Fibroblast of skin of left biceps (primary cell): ENCODE data around the gene TEPSIN.

ENCODE experiments used
- DNase-seq, 2 experiments: peaks; one replicate each; pipeline ENCODE4 v3.0.0-alpha.2; 2013; ENCODE audit warnings: low read depth in 2 of 2

The TEPSIN gene

DNA sequence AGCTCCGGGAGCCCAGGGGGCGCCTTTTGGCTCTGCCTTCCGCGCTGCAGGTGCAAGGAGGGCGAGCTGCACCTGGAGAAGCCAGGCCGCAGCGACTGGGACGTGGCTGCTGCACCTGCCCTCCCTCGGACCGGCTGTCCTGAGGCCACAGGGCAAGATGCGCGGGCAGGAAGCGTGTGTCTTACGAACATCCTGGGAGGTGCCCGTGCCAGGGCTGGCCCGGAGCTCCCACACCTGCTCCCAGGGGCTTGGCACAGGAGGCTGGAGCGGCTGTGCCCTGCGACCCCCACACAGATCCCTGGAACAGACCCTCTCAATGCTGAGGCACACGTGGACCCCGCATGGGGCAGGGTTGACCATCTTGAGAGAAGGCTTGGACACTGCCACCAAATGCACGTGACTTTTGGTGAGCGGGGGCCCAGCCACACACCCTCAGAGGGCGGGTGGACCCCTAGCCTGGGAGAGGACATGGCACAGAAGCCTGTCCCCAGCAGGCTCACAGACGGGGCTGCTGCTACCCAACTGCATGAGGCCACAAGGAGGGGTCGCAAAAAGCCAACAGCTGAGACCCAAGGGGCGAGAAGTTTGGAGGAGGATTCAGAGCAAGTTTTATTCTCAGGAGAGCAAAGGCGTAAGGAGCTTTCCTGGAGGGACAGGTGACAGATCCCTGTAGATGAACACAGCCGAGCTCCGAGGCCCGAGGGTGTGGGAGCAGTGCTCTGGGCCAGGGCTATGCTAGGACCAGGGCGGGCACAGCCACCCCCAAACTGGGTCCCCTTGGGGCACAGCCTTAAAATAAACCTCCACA is 11.6 kb upstream of the TEPSIN start:
- no peak for DNase-seq

DNA sequence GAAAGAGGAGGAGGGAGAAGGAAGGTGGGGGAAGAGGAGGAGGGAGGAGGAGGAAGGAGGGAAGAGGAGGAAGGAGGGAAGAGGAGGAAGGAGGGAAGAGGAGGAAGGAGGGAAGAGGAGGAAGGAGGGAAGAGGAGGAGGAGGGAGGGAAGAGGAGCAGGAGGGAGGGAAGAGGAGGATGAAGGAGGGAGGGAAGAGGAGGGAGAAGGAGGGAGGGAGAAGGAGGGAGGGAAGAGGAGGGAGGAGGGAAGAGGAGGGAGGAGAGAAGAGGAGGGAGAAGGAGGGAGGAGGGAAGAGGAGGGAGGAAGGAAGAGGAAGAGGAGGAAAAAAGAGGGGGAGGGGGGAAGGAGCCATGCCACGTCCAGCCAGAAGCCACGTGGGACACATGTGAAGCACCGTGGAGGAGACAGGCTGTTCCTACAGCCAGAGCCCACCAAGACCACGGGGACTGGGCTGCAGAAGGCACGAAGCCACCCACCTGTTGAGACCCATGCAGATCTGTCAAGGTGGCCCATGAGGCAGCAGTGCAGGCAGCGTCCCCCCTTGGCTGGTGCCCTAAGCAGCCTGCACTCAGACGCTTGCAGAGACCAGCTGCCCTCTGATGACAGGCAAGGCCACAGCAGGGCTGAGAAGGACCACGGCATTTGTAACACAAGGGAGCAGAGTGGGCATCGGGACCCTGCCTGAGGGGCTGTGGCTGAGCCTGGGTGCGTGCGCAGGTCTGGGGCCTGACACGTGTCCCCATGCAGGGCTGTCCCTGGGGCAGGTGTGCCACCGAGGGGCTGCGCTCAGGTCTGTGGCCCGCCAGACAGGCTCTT is 10.6 kb upstream of the TEPSIN start:
- DNase-seq = no peak

DNA sequence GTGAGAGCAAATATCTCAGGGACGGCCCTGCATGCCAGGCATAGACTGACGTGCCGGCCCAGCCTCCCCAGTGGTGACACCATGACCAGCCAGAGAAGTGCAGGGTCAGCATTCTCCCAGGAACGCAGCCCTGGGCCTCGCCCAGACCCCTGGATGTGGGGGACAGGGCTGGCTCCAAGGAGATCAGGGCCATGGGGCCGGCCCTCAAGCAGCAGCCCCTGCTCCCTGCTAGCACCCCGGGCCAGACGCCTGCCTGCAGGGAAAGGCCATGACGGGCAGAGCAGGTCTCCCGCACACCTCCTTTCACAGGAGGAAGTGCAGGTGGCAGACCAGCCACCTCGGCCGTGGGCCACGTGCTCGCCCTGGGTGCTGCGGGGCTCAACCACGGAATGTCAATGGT is 9.8 kb upstream of the TEPSIN start:
- DNase-seq = no peak

DNA sequence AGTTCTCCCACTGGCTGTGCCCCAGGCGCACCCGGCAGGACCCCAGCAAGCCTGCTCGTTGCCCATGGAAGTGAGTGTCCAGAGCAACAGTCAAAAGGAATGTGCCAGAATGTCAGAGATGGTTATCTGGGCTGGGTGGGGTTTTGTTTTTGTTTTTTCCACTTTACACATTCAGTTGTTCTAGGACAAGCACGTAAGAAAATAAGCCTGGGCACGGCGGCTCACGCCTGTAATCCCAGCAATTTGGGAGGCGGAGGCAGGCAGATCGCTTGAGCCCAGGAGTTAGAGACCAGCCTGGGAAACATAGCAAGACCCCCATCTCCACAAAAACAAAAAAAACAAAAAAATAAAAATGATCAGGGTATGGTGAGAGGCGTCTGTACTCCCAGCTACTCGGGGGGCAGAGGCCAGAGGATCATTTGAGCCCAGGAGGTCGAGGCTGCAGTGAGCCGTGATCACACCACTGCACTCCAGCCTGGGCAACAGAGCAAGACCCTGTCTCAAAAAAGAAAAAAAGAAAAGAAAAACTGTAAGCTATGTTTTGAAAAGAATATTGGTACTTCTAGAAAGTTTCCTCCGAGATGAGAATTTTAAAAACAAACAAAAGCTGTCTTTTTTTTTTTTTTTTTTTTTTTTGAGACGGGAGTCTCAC is 8.6 kb upstream of the TEPSIN start:
- no peak for DNase-seq

DNA sequence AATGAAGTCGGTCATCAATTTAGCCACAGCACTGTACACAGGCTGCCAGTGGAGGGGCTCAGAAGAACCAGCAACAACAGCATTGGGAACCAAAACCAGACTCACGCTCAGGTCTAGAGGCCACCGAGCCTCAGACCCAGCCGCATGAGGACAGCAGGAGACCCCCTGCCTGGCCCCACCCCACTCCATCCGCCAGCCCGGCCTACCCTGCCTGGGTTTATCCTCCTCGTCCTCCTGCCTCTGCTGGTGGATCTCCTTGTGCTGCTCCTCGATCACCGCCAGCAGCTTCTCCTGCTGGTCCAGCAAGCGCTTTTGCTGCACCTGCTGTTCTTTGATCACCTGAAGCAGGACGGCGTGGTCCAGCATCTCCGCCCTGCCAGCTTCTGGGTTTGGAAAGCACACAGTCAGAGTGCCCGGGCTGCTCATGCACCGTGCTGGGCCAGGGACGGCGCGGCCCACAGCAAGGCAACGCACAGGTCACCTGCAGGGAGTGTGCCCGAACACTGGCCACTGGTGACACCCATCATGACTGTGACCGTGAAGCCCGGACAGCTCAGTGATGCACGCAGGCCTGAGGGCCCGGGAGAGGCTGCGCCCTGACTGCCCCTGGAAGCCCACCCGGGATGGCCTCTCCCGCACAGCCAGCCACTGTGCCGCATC is 8.0 kb upstream of the TEPSIN start:
- DNase-seq = no peak

DNA sequence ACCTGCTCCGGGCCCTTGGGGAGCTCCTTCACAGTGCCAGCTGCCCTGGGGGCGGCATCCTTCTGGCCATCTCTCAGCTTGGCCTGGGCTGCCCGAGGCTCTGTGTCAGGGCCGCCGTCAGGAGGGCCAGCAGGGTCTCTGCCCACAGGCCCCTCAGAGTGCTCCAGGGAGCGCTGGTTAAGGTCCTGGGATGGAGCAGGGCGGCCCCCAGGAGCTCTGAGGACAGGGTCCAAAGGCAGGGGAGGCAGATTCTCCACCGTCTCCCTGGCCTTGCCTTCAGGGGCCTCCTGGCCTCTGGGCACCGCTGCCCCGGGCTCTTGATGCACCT is 7.5 kb upstream of the TEPSIN start:
- no peak for DNase-seq

DNA sequence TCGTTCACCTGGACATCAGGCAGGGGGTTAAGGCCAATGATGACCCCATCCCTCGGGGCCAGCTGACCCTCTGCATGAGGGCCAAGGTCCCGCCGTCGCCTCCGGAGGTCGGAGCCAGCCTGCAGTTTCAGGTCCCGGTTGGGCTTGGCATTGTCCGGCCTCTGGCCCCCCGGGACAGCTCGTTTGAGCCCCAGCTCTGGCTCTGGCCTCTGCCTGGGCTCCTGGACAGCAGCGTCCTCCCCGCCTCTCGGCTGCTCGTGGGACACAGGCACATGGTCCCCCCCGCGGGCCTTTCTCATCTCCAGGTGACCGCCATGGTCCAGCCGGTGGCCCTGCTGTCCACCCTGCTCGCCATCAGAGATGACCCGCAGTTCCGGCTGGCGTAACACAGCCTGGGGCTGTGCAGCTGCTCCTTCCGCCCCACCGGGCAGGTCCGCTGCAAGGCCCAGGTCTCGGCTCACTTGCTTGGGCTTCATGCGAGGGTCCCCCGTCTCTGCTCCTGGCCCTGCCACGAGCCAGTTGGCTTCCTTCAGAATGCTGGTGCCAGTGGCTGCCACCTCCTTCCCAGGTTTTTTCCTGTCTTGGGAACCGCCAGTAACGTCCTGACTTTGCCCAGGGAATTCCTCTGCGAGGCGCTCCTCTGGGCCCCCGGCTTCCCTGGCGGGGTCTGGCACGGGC is 6.9 kb upstream of the TEPSIN start:
- no peak for DNase-seq

DNA sequence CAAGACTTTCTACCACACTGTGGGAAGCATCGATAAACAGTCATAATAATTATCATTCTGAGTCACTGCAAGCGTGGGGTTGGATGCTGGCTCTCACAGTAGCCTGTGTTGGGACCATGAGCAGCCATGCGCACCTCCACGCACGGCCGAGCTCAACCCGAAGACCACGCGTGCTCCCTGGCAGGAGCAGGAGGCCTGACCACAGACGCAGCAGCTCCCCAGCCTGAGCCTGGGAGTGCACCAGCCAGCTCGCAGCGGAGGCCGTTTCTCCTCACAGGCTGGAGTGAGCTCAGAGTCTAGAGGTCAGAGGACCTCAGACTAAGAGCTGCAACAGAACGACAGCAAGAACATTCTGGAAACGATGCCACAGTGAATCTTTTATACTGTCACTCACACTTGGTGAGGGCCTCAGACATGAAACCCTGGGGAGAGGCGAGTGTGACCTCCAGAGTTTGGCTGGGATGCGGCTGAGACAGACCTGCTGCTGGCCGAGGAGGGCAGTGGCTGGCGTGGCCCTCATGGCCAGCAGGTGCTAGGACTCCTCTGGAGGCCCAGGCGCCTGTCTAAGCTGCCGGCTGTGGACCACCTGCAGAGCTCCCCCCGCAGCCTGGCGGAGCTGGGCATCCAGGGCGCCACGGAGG is 6.3 kb upstream of the TEPSIN start:
- no peak for DNase-seq

DNA sequence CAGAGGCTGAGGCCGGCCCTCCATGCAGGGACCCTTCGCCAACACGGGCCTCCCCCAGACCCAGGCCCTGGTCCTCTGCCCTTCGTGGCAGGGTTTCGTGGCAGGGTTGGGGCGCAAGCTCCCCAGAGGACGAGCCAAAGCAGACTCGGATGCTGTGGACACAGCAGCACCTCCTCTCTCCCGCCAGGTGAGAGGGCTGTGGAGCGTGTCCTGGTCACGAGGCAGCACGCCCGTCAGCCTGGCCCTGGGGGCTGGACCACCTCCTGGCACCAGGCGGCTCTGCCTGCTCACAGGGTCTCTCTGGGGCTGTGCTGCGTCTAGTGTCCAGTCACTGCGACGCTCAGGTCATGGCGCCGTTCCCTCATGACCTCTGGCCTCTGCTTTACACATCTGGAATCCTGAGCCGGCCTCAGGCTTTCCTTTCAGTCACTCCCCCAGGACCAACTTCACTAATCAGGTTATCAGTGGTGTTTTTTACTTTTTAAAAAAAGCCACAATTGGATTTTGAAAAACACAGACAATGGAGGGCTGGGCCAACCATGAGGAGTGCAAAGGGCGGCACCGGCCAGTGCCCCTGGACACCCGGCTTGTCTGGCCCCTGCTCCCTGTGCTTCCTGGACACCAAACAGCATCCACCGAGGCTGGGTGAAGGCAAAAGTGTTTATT is 5.6 kb upstream of the TEPSIN start:
- DNase-seq = no peak

DNA sequence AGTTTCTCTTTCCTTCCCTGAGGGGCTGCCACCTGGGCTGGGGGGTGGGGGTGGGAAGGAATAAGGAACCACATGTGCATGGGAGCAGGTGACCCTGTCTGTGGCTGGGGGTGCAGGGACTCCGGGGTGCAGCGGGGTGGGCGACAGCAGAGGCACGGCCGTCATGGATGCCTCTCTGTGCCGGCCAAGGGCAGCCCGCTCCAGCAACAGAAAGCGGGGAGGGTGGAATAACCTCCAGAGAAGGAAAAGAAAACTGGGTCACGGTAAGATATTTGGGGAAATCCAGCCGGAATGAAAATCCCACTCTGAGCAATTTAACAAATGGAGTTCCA is 4.4 kb upstream of the TEPSIN start:
- DNase-seq = no peak

DNA sequence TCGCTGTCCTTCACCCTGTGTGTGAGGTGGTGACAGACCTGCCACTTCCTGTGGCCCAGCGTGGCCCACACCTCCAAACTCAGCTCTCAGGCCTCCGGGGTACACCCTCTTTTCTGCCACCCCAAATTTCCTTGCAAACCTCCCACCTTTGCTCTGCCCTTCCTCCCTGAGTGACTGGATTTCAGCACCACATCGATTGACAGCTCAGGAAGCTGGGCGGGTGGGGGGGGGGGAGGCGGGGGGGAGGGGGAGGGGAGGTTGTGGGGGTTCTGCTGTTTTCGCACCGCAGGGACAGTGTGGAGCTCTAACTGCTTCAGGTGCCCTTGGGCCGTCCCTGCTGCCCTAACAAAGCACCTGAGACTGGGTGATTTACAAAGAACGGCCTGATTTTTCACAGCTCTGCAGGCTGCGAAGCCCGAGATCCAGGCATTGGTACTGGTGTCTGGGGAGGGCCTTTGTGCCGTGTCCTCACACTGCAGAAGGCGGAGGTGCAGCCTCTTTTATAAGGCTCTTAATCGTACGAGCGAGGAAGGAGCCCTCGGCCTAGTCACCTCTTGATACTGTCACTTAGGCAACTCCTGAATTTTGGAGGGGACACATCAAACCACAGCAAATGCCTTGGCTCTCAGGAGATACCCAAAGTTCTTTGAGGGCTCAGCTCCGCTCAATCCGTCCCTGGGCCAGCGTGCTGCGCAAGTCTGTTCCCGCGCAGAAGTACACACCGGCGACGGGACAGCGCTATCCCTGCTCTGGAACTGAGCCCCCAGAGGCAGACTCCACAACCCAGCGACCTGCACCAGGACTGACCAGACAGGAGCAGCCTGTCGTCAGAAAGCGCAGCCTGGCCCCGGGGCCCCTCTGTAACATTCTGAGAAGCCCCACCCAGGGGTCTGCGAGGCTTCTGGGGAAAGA is 3.8 kb upstream of the TEPSIN start:
- DNase-seq = no peak

DNA sequence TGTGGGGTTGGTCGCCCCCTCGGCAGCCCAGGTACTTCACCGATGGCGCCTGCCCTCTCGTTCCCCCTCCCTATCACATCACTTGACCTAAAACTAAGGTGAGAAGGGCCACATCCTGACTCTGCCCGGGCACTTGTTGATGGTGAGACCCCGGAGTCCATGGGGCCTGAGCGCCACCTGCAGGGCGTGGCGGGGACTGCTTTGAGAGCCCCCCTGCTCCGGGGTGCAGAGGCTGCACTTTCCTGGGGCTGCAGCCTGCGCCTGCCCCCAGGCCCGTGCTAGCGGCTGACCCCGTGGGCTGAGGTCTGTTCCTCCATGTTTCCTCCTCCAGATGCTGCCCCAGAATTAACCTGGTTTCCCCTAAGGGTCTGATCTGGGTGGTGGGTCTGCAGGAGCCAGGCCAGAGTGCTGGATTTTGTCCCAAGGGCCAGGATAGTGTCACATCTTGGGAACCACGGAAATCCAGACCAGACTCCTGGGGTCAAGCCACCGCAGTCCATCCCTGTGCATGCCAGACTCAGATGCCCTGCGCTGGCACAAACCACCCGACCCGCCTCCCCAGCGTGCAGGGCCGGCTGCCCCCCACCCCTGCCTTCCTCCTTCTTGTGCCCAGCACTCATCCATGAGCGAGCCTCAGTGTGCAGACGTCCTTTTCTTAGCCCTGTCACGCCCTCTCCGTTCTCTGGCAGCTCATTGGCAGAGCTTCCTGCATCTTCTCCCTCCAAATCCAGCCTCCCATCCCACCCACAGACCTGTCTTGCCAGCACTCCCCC is 3.0 kb upstream of the TEPSIN start:
- no peak for DNase-seq

DNA sequence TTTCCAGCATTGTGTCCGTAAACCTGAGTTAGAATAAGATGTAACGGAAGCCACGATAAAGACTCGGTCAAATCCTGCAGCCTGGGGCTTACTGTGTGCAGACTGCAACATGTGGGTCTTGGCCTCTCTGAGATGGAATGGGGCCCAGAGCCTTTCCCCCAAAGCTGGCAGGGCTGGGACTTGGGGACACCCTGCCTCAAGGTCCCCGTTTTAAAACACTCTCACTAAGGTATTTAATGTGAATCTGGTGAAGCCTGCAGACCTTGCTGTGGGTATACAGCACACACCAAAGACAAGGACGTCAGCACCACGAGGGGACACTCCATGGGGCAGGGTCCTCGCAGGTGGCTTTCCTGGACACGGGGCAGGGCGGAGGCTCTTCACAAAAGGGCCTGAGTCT is 2.3 kb upstream of the TEPSIN start:
- DNase-seq = no peak

DNA sequence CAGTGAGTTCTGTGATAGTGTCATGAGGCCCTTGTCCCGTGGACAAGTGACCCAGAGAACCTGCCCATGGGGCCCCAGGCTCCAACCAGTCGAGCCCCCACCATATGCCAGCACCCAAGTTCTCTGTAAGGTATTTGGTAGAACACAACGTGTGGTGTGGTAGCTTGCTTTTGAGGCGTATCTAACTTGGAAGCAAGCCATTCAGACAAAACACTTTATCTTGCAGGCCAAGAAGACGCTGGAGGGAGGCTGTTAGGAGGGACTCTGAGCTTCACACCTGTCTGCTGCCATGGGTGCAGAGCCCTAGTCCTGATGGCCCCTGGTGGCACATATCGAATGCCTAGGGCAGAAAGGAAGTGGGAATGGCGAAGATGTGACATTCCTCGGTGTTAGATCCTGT is 1.9 kb upstream of the TEPSIN start:
- DNase-seq = no peak

DNA sequence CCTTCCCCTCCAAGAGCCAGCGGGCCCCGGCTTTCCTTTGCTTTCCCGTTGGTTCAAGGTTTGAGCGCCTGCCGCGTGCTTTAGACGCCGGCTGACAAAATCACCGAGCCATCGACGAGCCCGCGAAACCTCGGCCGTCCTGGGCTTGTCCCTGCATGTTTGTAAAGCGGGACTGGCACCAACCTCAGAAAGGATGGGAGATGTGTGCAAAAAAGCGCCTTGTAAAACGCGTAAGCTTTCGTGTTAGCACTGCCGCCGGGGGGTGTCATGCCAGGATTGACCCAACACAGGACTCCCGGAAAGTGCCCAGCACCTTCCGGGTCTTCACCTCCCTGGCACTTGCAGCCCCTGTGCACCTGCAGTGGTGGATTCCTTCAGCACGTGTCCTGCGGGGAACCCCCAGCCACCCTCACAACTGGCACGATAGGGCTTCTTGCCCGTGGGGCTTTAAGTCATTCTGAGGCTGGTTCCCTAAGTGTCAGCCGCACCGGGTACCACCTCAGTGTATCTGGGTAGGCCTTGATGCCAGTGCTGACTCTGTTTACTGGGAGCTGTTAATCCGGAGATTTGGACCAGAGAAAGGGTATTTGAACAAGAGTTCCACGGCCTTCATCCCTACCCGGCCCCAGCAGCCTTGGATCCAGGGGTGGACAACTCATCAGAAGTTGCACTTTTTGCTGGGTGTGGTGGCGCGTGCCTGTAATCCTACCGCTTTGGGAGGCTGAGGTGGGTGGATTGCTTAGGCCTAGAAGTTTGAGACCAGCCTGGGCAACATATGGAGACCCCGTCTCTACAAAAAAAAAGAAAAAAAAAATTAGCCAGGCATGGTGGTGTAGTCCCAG is 1.1 kb upstream of the TEPSIN start:
- DNase-seq = no peak

DNA sequence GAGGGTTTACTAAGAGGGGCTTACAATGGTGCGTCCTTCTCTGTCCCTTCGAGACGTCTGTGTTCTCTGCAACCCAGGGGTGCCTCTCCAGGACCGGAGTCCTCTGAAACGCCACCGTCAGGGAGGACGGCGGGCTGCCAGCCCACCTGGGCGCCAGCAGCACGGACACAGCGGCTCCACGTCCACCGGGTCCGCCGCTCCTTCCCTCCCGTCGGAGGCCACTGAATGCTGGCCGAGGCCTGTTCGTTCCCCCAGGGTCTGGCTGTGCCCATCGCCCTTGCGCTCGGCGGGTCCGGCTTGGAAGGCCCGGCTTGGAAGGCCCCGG is 403 bp downstream of the TEPSIN start:
- no peak for DNase-seq

DNA sequence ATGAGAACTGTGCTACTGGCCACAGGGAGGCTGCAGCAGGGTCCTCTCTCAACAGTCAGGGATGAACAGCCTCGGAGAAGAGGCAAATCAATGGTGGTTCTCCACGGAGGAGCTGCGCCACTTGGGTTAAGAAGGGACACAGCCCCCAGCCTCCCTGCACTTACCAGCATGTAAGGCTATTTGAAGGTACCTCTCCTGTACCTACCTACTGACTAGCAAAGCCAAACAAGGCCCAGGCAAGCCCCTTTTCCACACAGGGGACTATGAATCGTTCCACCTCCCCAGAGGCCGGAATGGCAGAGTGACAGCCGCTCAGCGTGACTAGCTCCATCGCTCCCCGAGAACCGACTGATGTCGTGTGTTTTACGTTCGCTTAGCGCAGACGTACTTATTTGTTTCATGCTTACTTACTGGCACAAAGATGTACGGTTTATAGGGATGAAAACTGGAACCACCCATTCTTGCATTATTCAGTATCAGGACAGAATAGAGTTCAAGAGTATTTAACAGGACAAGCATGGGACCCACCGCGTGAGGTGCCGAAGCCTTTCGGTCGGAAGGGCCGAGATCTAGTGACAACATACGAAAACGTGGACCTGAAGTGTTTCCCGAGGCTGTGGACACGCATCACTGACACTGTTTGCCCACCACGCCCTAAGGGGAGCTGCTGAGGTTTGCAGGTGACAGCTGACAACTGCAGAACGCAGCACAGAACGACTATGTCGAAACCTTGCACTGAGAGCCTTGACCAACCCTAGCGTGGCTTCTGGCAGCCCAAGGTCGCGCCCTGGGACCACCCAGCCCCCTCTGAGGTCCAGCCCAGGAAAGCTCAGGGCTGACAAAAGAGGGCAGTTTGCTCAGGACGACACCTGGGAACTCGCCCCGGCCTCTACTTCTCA is 1.0 kb downstream of the TEPSIN start:
- no peak for DNase-seq
